ENCODE measurements around the gene MEGF6.

MEGF6 gene

DNA sequence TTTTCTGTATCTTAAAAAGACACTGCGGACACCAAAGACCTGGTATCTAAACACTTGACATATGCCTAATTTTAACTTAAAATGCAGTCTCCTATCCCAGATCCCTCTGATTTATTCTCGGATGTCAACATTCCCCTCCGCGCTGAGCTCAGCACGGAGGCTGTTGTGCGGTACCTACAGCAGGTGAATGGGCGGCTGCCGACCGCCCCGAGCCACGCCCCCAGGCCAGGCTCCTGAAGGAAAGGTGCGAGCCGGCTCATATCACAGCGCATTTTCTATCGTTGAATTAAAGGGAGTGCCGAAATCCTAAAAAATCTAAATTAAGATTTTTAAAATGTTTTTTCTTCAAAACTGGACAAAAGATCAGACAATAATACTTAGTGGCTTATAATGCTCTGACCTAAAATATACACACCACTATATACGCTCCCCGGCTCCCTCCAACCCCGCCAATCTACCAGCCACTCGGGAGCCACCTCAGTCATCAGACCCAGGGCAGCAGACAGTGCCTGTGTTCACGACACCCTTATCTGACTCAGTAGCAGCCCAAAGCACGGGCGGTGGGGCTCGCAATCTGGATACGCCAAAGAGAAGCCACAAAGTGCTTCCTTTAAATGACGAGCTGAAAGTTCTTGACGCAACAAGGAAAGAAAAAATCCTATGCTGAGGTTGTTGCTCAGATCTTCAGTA lies 34.5 kb upstream of the MEGF6 start:
- DNase-seq: no peak

DNA sequence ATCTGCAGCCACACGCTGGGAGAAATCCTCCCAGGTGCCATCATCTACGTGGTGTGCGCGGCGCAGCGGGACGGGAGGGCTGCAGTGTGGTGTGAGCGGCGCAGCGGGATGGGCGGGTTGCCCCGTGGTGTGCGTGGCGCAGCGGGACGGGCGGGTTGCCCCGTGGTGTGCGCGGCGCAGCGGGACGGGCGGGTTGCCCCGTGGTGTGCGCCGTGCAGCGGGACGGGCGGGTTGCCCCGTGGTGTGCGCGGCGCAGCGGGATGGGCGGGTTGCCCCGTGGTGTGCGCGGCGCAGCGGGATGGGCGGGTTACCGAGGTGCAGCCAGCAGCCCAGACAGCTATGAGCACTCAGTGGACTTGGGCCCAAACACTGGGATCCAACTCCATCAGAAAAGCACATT lies 33.9 kb upstream of the MEGF6 start:
- no peak for DNase-seq

DNA sequence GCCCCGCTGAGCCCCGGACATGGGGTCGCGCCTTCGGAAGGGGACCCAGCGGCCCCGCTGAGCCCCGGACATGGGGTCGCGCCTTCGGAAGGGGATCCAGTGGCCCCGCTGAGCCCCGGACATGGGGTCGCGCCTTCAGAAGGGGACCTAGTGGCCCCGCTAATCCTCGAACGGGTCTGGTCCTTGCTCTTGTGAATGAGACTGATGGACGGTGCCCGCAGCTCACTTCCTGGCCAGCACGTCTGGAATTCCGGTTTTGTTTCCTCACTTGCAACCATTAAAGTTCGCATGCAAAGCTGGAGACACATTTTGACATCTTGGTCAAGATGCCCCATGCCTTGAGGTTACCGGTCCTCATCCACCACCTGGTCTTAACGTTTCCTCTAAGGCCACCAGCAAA lies 33.0 kb upstream of the MEGF6 start:
- no peak for DNase-seq

DNA sequence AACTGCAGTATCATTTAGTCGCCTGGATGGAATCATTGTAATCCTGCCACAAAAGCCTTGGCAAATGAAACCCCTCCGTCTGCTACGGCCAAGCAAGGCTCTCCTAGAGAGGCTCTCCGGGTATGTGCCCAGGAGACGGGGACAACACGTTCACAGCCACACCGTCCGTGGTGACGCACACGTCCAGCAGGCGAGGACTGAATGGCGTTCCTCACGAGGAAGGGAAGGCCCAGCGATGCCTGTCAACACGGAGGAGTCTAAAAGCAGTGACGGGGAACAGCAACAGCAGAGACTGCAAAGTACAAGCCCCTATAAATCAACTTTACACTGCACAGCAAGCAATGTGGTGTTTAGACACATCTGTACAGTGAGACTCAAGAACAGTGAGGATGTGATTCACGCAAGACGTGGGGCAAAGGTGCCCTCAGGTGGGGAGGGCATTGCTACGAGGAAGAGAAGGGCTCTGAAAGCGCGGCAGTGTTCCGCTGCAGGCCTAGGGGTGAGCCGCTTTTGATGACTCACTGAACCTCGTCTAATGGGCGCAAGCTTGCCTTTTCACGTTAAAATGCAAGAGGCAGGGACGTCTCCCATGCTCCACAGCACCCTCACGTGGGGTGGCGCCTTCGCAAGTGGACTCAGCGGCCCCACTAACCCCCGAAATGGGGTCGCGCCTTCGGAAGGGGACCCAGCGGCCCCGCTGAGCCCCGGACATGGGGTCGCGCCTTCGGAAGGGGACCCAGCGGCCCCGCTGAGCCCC lies 31.8 kb upstream of the MEGF6 start:
- DNase-seq: no peak

DNA sequence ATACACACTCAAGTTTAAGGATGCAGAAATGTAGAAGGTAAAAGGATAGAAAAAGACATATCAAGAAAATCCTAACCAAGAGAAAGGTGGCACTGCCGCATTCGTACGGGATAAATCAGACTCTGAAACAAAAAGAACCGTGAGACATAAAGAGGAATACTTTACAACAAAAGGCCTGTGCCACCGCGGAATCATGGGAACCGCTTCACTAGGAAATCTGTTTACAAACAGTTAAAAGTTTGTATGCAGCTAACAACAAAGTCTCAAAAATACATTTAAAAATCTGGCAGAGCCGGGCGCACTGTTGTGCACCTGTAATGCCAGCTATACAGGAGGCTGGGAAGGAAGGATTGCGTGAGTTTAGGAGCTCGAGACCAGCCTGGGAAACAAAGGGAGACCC lies 30.5 kb upstream of the MEGF6 start:
- DNase-seq: no peak

DNA sequence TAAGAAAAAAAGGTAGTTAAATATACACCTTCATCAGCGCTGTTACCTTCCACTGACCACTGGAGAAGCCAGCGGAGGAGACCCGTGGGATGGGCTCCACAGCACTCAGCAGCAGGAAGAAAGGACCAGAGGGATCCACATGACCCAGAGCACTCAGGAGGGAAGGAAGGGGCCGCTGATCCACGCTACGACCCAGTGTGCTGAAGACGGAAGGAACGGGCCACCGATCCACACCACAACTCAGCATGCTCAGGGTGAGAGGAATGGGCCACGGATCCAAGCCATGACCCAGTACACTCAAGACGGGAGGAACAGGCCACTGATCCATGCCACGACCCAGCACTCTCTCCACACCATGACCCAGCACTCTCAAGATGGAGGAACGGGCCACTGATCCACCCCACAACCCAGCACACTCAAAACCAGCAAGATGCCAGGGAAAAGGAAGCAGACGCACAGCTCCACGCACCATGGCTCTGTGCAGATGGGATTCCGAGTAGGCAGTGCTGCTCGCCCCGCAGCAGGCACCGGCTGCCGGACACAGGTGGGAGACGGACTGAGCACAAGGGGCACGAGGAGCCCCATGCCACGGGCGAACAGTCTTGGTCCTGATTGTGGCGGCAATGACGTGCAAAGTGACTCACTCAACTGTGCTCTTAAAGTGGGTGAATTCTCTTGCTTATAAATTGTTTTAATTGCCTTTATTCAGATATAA lies 29.9 kb upstream of the MEGF6 start:
- DNase-seq: no peak

DNA sequence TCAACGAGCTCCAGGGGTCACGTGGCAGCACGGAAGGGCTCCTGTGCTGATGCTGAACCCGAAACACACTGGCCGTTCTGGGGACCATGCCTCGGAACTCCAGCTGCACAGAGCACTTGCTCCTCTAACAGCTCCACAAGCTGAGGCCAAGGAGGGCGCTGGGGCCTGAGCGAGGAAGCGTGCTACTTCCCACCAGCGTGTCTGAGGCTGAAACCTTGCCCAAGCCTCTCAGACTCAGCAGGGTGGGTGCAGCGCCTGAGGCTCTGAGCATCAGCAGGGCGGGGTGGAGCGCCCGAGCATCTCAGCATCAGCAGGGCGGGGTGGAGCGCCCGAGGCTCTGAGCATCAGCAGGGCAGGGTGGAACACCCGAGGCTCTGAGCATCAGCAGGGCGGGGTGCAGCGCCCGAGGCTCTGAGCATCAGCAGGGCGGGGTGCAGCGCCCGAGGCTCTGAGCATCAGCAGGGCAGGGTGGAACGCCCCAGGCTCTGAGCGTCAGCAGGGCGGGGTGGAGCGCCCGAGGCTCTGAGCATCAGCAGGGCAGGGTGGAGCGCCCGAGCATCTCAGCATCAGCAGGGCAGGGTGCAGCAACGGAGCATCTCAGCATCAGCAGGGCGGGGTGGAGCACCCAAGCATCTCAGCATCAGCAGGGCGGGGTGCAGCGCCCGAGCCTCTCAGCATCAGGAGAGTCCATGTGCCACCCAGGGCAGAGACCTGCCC lies 29.0 kb upstream of the MEGF6 start:
- DNase-seq: no peak

DNA sequence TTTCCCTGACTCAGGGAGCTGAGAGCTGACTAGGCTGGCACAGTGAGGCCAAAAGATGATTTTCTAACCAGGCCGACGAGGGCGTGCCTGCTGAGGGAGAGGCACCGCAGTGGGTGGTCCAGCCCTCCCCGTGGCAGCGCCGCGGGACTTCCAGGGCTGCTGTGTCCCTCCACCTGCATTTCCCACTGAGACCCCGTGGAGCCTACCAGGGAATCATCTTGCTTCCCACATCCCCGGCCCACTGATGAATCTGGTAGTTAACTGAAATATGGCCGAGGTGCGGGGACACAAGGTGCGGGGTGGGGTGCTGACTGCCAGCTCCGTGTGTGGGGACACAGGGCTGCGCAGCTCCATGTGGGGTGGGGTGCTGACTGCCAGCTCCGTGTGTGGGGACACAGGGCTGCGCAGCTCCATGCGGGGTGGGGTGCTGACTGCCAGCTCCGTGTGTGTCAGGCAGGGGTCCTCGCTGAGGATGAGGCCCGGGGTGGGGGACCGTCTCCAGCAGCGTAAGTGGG lies 28.1 kb upstream of the MEGF6 start:
- DNase-seq: no peak

DNA sequence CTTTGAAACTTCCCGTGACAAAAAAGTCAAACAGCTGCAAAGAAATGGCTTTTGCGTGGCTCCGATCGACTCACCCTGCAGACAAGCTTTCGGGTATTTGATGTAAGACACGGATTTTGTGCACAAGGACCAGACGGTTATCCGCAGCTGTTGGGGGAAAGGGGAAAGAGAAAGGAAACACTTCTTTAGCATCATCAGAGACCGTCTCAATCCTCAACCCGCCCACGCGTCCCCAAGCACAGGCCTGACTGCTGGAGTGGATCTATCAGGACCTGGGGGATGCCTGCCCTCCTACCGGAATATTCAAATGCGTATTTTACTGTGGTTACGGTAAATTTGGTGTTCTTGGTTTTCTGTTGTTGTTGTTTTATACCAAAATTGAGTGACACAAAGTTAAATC lies 27.4 kb upstream of the MEGF6 start:
- DNase-seq: no peak

DNA sequence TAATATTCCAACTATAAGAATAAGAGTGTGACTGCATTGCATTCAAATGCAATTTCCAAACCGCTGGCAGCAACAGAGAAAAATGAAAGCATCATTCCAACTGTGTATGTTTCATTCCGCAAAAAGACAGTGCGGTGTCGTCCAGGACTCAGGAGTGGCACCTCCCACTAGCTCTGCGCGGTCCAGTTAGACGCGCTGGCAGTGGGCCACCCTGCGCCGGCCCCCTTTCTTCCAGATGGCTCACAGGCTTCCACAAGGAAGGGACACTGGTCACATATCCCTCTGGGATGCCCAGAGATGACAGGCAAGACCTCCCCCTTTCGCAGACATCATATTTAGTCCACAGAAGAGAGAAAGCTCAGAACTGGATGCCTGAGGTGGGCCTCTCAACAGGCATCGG lies 26.7 kb upstream of the MEGF6 start:
- DNase-seq: no peak

DNA sequence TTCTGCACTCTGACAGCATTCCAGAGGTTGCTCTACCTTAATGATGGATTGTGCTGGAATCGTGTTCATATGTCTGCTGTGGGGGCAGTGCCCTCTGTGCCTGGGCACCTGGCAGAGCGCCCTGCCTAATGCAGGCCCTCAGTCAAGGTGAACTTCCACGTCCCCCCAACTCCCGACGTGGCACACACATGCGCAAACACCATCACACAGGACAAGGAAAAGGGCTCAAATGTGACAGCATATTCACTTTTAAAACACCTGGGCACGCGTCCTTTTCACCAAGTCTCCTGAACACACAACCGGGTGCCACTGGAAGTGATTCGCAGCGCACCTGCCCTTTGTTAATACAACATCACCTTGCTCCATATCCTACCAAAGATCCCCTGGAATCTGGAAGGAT lies 25.2 kb upstream of the MEGF6 start:
- no peak for DNase-seq

DNA sequence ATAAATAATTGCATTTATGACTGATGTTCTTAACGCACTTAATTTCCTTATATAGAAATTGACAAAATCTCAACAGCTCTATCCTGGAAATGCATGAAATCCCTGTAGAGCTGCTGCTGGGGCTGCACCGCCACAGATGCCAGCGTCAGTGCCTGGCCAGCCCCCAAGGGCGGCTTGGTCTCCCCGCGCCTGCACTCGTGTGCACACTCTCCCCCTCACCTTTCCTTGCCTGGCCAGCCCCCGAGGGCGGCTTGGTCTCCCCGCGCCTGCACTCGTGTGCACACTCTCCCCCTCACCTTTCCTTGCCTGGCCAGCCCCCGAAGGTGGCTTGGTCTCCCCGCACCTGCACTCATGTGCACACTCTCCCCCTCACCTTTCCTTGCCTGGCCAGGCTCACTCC lies 24.8 kb upstream of the MEGF6 start:
- no peak for DNase-seq

DNA sequence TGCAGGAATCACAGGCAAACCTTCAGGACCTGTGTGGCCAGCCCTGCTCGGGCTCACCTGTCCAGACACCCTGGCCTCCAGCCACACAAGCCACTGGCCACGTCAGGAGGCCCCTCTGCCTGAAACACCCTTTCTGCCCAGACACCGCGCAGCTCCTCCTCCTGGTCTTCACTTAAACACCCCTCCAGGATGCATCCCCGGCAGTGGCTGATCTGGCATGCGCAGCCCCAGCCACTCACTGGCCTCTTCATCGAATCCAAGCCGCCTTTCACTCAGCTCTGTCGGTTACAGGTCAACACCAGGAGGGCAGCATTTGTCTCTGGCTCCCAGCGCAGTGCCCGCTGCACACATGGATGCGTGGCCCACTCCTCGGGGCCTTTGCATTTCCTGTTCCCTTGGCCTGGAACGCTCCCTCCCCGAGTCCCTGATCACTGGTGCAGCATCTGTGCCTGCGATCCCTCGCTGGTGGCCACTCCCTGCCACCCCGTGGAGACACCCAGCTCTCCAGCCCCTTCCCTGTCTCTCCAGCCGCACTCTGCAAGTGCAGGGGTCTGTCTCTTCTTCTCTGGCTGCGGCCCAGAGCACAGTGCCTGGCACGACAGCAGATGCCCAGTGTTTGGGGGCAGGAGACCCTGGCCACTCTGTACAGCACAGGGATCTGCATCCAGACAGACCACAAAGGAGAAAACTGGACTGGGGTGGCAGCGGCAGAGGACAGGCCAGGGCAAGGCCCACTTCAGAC lies 22.9 kb upstream of the MEGF6 start:
- DNase-seq: no peak

DNA sequence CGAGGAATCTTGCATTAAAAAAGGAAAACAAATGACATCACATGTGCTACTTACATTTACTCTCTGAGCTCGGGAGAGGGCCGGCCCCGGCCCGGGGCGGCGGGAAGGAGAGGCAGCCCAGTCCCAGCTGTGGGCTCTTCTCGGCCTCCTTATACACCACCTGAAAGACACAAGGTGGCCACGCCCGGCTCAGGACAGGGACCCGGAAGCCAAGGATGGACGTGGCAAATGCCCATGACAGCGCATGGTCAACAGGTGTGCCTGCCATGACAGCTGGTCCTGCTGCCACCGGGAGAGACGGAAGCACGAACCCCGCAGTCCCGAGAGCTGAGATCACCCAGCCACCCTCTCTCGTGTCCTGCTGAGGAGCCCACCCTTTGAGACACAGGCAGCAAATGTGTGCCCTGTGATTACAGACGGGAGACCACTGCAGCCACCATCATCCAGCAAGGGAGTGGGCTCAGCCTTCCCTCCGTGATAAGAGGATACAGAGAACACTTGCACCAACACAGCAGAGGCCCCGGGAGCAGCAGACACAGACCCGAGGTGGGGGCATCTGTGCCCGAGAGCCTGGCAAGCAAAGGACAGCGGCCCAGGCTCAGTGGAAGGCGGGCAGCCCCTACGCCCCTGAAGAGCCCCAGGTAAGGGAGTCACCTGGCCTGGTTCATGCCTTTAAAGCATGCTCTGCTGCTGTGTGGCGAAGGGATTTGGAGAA lies 22.2 kb upstream of the MEGF6 start:
- no peak for DNase-seq

DNA sequence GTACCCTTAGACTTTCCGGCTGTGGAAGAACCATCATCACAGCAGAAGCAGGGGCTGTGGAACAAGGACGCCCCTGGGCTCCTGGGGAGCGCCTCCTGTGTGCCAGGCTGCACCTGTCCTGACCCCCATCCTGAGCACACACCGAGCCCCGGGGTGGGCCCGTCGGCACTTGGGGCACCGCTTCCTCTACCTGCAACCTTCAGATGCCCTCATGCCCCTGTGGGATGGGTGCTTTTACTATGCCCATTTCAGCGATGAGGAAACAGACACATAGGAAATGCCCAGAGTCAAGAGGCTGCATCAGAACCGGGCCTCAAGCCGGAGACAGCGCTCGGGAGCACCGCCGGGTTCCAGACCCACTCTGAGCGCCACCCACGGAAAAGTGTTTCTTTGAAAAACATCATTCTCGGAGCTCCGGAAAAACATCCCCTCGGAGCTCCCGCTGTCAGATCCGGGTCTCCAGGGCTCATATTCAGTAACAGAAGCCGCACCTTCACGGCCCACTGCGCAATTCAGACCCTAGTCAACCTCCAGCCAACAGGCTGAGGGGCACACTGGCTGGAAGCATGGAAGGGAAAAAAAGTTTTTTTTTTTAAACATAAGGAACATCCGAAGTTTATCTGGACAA lies 21.5 kb upstream of the MEGF6 start:
- no peak for DNase-seq

DNA sequence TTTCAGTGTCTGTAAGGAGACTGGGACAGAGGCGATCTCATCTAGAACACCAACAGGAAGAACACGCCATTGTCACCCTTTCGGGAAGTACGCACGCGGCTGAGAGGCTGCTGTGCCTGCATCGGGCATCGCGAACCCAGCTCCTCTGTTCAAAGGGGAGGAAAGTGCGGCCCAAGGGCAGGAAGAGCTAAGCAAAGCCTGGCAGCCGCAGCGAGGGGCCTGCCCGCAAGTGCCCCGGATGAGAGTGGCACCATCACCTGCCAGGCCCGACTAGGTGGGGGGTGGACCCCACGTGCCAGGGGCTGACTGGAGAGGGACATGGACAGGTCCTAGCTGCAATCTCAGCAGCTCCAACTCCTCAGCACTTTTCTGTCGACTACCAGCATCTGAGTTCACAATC lies 21.0 kb upstream of the MEGF6 start:
- no peak for DNase-seq

DNA sequence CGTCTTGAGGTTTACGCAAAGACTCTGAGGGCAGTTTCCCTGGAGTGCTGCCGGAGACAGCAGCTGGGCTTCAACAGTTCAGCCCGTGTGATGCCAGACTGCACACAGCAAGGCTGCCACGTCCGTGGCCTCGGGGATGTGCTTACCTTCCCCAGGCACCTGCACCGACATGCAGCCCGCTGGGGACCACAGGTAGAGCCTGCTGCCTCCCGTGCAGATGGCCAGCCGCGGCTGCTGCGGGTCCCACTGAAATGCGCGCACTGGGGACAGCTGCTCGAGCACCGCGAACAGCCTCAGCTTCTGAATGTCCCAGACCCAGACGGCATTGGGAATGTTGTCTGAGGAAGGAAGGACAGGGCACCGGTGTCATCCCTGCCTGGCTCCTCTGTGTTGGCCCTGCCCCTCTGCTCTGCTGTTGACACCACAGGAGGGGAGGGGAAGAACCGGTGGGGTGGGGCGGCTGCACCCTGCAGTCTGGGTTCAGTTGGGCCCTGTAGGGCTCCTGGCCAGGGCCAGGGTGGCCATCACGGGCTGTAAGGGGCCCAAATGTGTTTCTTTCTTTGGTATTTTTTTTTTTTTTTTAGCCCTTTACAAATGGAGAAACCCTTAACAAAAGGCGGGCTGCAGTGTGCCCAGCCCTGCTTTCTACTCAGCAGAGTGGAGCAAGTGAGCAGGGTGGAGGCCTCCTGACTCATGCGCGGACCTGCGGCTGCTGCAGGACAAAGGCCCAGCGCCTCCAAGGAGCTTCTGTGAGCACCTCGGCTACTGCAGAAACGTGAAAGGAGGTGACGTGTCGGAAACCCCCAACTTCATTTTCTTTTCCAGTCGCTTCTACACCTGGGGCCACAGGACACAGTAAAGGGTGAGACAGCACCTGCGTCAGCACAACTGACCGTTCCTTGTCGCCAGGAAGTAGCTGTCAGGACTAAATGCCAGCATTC lies 20.3 kb upstream of the MEGF6 start:
- DNase-seq: no peak

DNA sequence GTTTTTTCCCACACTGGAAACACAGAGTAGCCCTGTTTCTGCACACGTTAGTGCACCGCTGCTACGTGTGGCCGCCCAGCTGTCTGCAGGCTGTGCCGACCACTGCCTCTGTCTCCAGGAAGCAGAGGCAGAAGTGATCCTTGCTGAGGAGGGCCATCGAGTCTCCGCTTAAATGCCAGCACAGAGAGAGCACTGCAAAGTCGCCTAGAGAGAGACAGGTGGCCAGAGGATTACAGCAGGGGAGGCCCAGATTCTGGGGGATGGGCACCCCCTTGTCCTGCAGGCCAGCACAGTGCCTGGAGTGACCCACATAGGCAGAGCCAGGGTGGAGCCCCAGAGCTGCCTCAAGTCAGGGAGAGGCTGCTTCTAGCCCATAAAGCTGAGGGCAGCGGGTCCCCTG lies 19.6 kb upstream of the MEGF6 start:
- DNase-seq: no peak

DNA sequence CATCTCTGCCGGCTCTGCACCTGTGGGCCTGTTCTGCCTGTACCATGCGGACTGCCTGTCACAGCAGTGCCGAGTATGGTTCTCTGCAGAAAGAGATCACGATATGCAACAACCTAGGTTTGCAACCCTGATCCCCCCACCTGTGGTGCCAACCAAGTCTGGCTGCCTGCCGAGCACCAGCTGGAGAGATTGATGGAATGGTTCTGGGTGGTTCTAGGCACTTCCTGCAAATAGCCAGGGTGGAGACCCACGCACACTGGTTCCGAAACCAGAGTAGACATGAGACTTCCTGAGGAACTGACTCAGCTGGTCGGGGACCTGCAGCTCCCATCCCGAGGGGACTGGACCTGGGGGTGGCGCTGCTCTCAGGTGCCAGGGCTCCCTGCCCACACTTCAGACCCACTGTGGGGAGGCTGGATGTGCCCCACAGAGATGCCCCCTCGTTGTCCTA lies 18.9 kb upstream of the MEGF6 start:
- no peak for DNase-seq

DNA sequence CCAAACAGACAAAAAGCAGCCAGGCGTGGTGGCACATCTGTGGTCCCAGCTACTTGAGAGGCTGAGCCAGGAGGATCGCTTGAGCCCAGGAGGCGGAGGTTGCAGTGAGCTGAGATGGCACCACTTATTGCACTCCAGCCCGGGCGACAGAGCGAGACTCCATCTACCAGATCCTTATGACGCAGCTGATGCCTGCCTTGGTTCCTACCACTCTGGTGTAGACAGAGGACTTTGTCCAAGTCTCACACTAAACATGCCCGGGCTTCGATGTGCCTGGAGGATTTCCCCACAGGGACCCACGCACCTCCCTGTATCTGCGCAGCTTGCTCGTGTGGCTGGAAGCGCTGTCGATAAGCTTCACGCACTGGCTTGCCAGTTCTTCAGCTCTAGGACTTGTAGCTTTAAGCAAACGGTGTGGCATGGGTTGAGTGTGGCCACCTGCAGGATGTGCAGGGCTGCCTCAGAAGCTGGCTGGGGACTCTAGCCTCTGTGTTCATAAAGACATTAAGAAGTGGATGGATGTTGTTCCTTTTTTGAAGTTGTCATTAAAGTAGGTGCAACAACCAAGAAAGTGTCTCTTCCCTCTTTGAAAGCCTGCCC lies 18.4 kb upstream of the MEGF6 start:
- DNase-seq: no peak

All from NCI-H226 (cell line).